Measurements from ENCODE around the gene SEMA6A.

DNA sequence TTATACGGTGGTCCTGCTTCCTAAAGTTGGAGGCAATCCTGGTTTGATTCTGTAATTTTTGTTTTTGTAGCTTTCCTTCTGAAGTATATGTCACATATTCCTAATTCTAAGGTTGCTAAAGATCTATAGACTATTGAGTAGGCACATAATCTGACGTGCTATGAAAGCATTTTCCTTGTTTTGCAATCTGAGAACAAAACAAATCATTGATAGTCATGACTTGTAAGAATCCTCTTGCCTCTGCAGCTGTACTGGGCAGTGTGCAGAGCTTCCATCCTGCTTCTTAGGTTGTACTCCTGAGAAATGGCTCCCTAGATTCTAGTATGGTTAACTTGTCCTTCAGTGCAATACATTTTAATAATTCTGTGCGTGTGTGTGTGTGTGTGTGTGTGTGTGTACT, 35.4 kb downstream of the SEMA6A start:
- TF ChIP-seq TOX (CRISPR knock-in tag; IDR thresholded peaks at IDR 0.05; ENCODE audit: borderline replicate concordance) (no peak), ZNF8 (CRISPR knock-in tag; IDR thresholded peaks at IDR 0.05) (no peak)
